HG03097 (cell line): Measurements from ENCODE around the gene PUSL1.

Experiments
- ATAC-seq: cut with Tn5 transposase; IDR thresholded peaks from one replicate; pipeline ENCODE4 v1.9.1; 2021; ENCODE audit not compliant: unreplicated experiment, low FRiP score

PUSL1 gene

DNA sequence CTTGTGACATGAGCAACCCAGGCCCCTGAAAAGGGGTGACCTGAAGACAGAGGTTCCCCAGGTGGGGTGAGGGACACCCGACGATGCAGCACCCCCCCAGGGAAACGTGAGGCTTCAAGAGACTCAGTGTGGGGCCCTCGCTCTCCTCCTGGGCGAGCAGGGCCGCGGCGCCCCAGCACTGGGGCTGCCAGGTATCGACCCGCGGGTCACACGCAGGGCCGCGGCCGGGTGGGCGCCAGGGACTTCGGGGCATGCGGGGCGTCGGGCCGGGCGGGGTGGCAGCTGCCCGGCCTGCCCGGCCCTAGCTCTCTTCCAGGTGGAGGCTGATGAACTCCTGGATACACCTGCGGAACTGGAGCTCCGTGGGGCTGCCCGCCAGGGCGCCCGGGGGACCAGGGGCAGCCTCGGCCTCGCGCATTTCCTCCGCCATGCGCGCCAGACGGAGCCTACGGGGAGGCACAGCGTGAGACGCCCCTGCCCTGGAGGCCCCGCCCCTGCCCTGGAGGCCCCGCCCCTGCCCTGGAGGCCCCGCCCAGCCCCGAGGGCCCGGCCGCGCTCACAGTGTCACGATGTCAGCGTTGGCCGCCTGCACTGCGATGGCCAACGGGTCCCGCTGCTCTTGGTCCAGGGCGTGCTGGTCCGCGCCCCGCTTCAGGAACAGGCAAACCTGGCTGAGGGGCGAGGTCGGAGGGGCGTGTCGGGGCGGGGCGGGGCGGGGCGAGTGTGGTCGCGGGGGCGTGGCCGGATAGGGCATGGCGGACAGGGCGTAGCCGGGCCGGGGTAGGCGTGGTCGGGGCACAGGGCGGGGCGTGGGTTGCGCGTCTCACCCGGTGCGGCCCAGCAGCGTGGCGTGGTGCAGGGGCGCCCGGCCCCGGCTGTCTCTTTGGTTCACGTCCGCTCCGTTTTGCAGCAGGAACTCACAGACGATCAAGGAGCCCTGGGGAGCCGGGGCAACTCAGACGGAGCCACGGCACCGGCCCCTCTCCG lies 14.8 kb upstream of the PUSL1 start:
- no peak for ATAC-seq

DNA sequence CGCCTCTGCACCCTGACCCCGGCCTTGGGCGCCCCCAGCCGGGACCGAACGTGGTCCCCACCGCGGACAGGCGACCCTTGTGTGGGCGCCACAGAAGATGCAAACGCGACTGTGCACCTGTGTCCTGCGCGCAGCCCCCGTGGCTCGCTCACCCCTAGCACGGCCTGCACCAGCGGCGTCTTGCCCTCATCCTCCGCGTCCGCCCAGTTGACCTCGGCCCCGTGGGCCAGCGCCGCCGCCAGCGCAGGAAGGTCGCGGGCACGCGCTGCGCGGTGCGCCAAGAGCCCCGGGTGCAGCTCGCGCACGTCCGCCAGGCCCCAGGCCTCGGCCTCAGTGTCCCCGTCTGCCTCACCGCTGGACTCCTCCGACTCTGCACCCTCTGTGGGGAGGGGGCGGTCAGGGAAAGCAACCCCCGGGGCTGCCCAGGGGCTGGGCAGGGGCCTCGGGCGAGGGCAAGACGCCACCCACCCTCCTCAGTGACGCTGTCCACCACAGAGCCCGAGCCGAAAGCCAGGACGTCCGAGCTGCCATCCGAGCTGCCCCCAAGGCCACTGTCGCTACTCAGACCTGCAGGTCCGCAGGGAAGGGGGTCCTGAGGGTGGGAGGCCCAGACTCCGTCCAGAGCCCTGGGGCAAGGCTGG lies 14.0 kb upstream of the PUSL1 start:
- no peak for ATAC-seq

DNA sequence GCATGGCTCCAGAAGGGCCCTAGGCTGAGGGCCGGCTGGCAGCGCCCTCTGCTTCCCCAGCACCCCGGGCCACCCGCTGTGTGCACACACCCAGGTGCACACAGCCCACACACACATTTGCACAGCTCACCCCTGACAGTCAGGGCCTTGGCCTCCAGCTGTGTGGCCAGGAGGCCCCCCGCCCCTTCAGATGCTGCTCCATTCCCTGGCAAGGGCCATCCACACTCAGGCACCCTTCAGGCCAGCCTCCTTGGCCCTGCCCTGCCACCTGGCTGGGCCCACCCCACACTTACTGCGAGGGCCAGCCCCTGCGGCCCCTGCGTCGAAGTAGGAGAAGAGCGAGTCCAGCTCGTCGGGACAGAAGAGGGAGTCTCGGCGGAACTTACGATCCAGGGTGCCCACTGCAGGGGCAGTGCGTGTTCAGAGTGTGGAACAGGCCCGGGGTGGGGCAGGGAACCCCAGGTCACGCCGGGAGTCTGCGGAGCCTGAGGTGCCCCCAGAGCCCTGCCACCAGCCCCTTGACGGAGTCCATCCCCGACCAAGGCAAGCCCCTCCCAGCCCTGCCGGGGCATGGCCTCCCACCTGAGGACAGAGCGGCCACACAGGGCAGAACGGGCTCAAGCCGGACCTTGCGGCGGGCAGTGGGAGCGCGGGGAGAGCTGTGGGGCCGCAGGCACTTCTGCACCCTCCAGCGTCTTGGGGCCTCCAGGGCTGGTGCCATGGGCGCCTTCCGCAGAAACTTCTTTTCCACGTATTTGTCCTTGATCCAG lies 13.1 kb upstream of the PUSL1 start:
- no peak for ATAC-seq

DNA sequence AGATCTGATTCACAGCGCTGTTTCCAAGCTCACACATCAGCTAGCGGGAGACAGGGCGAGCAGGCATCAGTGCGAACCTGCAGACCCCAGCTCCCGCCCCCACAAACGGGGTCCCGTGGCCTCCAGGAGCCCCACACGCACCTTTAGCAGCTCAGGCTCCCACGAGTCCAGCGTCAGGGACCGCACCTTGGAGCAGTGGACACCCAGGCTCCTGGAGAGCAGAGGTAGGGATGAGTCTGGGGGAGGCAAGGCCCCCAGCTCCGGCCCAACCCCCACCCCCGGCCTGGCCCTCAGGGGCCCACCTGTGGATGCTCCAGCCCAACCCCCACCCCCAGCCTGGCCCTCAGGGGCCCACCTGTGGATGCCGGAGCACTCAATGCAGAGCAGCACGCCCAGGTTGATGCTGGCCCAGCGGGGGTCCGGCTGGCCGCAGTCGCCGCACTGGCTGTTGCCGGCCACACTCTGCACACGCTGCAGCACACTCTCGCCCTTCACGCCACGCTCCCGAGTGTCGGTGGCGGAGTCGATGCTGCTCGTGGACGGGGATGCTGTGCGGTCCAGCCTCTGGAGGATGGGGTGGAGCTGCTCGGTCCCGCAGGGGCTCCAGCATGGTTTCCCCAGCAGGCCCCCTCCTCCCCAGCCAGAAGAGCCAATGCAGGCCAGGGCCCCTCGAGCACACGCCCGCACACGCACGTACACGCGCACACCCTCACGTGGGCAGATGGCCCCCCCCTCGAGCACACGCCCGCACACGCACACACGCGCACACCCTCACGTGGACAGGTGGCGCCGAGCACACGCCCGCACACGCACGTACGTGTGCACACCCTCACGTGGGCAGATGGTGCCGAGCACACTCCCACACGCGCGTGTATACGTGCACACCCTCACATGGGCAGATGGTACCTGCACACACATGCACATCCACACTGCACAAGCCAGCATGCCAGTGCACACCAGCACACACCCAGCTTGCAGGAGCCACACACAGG lies 12.0 kb upstream of the PUSL1 start:
- no peak for ATAC-seq

DNA sequence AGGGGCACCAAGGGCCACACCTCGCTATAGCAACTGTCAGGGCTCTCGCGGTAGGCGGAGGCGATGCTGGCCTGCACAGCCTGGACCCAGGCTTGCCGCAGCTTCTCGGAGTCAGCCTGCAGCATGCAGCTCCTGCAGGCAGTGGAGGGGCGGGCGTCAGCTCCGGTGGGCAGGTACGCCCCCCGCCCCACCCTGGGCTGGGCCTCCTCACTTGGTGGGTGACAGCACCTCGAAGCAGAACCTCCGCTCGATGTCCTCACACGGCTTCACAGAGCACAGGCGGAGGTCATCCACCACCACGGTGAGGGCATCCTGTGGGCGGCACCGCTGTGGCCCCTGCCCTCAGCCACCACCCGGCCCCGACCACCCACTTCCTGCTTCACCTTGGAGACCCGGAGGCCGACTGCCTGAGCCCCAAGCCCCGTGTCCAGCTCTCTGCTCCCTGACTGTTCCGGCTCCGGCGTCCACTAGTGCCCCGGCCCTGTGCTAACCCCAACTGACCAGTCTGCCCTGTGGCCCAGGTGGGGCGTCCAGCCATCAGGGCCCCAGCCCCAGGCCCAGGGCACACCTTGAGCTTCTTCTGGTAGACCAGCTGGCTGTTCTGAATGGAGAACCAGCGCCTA lies 10.5 kb upstream of the PUSL1 start:
- ATAC-seq = no peak

DNA sequence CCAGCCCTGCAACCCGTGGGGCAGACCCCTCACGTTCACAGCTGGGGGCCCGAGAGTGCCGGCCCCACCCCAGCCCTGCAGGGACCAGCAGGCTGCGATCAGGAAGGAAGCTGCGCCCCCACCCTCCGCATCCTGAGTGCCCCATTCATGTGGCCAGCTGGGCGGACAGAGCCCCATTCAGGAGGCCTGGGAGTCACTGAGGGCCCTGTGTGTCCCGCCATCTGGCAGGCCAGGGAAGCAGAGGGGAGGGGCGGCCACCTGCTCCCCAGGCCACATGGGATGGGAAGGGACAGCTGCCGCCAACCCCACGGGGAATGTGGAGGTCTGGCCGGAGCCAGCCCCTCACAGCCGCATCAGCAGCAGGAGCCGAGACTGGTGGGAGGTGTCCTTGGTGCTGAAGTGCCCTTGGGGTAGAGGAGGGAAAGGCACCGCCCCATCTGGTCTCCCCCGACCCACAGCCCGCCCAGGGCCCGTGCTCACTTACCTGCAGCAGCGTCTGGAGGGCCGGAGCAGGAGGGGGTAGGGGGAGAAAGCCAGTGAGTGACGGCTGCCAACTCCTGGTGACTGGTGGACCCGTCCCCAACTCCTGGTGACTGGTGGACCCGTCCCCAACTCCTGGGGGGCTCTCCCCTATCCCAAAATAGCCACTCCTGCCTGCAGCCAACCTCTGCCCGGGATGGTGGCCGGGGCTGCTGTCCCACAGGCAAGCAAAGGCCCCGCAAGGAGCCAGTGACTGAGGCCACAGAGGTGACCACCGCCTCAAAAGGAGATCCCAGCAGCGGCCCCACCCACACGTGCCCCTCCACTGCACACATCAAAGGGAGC lies 9.3 kb upstream of the PUSL1 start:
- no peak for ATAC-seq

DNA sequence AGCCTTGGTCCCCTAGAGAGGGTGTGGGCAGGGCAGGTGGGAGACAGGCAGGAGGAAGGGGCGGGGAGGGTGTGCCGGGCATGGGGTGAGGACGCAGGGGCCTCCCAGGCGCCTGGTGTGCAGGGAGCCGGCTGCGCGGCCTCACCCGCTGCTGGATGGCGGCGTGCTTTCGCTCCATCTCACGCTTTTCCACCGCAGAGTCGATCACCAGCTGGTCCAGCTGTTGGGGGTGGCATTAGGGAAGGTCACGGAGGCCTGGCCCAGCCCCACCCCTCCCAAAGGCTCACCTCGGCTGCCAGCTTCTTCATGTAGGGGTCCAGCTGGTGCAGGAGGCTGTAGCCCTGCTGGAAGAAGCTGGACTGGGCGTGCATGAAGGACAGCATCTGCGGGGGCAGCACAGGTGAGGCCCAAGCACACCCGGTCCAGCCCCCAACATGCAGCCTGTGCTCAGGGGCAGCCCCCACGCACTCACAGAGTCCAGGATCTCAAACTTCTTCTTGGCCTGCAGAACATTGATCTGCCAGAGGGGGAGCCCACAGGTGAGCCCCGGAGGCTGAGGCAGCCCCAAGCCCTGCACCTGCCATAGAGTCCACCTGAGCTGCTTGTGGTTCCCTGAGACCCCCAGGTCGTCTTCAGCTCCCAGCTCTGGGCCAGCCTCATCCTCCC lies 8.6 kb upstream of the PUSL1 start:
- ATAC-seq = no peak

DNA sequence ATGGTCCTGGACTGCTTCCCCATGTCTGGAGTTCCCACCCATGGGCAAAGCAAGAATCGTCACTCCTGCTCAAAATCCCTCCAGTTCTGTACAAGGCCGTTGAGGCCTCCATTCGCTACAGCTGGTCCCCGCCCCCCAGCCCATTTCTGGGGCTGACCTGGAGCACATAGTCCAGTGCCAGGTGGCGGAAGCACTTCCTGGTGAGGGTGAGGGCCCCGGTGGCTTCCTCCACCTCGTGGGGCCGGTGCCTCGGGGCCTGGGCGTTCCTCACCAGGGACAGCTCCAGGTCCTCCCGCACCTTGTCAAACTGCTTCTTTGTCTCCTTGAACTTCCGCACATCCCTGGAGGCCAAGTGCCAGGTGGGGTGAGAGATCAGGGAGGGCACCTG lies 8.1 kb upstream of the PUSL1 start:
- no peak for ATAC-seq

DNA sequence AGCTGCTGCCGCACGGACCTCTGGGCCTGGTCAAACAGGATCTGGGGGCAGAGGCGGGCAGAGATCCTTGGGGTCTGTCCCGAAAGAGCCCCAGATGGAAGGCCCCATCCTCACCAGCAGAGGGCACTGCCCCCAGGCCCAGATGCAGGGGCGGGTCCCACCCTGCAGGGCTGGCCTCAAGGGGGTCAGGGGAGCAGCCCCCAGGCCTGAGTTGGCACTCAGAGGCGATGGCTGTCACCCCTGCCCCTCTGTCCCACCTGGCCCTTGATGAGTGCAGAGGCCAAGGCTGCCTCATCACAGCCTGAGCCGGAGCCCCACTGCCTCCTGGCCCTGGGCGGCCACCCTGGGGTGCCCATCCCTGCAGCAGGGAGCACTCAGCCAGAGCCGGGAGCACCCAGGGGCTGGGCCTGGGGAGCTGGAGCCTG lies 6.4 kb upstream of the PUSL1 start:
- no peak for ATAC-seq

DNA sequence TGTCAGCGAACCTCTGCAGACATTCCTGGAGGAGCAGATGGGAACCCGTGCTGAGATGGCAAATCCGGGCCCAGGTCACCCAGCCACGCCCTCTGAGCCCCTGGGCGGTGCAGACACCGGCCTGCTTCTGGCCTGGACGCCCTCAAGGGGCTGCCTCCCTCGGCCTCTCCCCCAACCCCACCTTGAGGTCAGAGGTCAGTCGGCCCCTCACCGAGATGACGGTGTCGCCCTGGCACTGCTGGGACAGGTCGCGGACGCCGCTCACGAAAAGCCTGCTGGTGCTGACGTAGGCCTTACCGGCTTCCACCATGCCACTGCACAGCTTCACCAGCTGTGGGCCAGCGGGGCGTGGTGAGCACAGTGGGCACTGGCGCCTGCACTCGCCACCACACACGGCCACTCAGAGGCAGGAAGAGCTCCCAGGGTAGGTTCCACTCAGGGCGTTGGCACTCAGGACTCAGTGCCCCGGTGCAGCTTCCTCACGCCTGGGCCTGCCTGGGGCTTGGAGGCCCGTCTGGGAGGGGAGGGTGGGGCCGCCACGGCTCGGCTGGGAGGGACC lies 5.4 kb upstream of the PUSL1 start:
- ATAC-seq = no peak

DNA sequence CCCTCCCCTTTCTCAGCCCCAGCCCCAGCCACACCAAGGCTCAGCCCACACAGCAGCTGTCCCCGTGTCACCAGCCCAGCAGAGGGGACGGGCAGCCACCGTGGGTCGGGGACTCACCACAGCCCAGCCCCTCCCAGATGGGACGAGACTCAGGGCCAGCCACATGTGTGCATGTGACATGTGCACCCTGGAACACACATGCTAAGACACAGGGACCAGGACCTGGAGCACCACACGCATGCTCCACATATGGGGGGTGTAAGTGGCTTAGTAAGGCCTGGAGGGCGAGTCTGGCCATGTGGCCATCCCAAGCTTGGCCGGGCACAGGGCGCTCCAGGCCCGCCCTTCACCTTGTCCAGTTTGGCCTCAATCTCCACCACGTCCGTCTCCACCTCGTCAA lies 4.7 kb upstream of the PUSL1 start:
- ATAC-seq = no peak

DNA sequence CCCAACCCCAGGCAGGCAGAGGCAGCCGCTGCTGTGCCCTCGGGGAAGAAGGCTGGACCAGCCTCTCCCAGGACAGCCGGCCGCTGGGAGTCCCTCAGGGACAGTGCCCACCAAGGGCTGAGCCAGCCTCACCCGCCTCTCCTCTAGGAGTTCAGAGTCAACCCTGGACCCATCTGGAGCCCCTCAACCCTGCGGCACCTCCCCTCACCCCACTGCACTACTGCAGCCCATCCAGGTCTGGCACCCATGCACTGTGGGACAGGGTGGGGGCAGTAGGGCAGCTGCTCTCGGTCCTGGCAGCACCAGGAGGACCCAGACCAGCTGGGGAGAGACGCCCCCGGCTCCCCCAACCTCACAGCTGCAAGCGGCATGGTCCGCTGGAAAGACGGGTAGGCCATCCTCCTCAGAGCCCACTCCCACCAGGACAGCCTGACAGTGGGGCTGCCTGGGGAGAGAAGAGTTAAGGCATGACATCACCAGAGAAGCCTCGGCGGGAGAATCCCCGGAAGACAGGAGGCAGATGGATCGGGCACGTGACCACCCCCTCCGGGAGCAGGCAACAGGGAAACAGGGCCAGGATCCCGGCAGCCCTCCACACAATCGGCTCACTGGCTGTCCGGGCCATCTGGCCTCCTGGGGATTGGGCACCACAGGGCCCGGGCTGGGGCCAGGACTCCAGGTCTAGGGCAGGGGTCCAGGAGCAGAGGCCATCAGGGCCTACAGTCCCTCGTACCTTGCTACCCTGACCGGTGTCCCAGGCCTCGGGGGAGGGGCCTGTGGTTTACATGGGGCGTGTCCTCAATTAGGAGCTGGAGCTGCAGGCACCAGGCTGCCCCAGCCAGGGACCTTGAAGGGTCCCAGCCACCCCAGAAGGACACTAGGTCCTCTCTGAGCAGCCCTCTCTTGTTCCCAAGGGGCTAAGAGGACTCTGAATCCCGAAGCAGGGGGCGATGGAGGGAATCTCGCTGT lies 3.8 kb upstream of the PUSL1 start:
- ATAC-seq = no peak

DNA sequence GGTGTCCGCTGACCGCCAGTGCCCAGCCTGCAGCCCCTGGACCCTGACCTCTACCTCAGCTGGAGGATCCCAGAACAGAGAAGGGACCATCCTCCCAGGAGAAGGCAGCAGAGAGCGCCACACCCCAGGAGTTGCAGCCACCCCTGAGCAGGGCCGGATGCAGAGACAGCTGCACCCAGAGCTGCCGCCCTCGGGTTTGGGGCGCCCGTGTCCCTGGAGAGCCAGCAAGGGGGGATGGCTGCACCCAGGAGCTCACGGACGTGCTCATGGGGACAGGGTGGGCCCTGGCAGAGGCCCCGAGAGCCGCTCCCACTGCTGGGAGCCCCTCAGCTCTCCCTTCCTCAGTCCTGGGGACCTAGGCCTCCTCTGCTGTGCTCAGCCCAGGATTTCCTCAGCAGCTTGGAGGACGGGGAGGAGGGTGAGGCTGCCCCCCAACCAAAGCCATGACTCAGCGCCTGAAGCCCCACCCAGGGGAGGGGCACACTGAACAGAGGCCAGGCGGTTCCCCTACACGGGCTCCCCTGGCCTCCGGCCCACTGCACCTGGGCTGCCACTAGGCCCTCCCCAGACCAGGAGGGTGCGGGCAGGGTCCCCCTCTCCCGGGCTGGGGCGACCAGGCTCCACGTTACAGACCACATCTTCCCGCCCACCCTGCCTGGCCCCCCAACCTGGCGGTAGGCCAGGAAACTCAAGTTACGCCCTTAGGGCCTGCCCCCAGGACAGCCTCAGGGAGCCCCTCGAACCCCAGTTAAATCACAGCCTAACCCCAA lies 2.9 kb upstream of the PUSL1 start:
- no peak for ATAC-seq

DNA sequence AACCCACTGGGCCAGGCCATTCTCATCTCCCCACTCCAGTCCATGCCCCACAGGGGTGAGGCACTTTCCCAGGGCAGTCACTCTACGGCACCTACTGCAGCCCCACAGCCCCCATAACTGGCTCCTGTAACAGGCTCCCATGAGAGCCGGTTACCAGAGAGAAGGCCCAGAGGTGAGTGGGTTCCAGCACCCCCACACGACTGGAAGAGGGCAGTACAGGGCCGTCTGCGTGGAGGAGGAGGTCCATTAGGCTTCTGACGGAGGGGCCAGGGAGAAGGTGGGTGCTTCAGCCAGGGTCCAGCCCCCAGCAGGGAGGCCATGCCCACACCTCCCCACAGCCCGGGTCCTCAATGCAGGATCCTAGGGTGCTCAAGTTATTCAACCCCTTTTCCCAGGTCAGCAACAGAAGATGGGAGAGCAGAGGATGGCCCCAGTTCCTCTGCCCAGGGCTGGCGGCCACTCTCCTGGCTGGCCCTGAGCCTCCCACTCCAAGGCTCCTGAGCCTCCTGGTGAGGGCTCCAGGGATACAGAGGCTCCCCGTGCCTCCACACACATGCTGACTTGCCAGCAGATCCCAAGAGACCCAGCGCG lies 2.2 kb upstream of the PUSL1 start:
- ATAC-seq = no peak

DNA sequence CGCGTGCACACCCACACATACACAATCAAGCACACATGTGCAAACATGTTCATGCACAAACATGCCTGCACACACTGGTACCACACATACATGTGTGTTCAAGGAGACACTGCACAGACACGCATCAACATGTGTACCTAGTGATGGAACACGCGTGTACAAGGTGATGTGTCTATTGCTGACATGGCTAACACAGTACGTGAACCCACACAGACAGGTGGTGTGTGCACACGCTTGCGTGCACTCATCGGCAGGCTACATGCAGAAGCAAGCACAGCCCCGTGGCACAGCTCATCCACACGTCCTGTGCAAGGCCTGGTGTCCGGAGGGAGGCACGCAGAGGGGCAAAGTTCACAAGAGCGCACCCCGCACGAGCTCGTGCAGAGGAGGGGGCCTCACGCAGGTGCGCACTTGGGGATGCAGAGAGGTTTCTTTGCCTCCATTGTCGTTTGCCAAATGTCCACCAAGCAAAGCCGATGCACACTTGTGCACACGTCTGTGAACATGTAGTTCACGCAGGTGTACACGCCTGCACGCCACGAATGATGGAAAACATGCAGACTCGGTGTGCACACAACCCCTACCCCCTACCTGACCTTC lies 1.6 kb upstream of the PUSL1 start:
- no peak for ATAC-seq
